ENCODE results near the gene SLC25A11. TPM values are rescaled to one million over a fixed set of nuclear protein-coding genes. Genes with fewer than 3 reads are reported as not detected.

SLC25A11 gene
- total RNA-seq, 4 donors from 2014 or later, result 62.4 to 120 (median 83.9) TPM

GRCh38 chr17:4901648-4902344, 38.0 kb downstream of the SLC25A11 start:
- intact Hi-C loops (cut with DNase I; ENCODE audit: low total_unique reads) (no loop called here), in situ Hi-C loops (cut with MboI; ENCODE audit: low pct_ligation_motif_present in 1 of 4, low pct_unique_long_range_greater_than_20kb in 1 of 4, low sequenced_read_pairs in 3 of 4) (loop anchor here in 2 of 4 donors (25.0 kb wide), 1 partner anchor 161 kb away; no protein-coding TSS in a partner anchor)
- no peak overlapping the region for H3K4me3 ChIP-seq
- no peaks in the 10 kb centered on the region for H3K9me3 ChIP-seq
- no peak overlapping the region for H3K27ac ChIP-seq
- TF ChIP-seq POLR2A (IDR thresholded peaks at IDR 0.05) (no peak), CTCF (IDR thresholded peaks at IDR 0.05) (no peak), EP300 (IDR thresholded peaks at IDR 0.05; ENCODE audit: low read depth) (no peak)
- DNase-seq, result no peak
- WGBS, 2 donors (ENCODE audit: low coverage in 1 of 2), result 74% methylated on average over 48 of the region's 48 CpGs; no CpG with 5 or more reads in 1 of the 2 donors
- H3K36me3 ChIP-seq, result peaks cover 0 to 2% (median 0%) of the 10 kb centered on the region in 4 donors
- peaks cover 0 to 39% (median 24%) of the 10 kb centered on the region in 4 donors for H3K4me1 ChIP-seq
- H3K27me3 ChIP-seq, result peaks cover 15% of the 10 kb centered on the region

- Histone ChIP-seq H3K27me3 (peaks cover 15% of the 10 kb centered on the region), H3K4me3 (peak overlapping the region in 2 of 4 donors; percentile 37 to 55), H3K9me3 (no peaks in the 10 kb centered on the region), H3K4me1 (peaks cover 0 to 39% (median 24%) of the 10 kb centered on the region in 4 donors), H3K36me3 (peaks cover 0 to 5% (median 0%) of the 10 kb centered on the region in 4 donors), H3K27ac (no peak overlapping the region)
- intact Hi-C loops (cut with DNase I; ENCODE audit: low total_unique reads) (no loop called here), in situ Hi-C loops (cut with MboI; ENCODE audit: low pct_ligation_motif_present in 1 of 4, low pct_unique_long_range_greater_than_20kb in 1 of 4, low sequenced_read_pairs in 3 of 4) (loop anchor here in 2 of 4 donors (25.0 kb wide), 1 partner anchor 161 kb away; no protein-coding TSS in a partner anchor)
- DNase-seq, result no peak
- TF ChIP-seq EP300 (IDR thresholded peaks at IDR 0.05; ENCODE audit: low read depth) (no peak), POLR2AphosphoS5 (IDR thresholded peaks at IDR 0.05) (no peak), CTCF (IDR thresholded peaks at IDR 0.05) (no peak), POLR2A (IDR thresholded peaks at IDR 0.05) (no peak)
- WGBS, 2 donors (ENCODE audit: low coverage in 1 of 2), result 70% methylated on average over 34 of the region's 37 CpGs; no CpG with 5 or more reads in 1 of the 2 donors
Measured at GRCh38 chr17:4901108-4901647, 38.7 kb downstream of the SLC25A11 start.

- Histone ChIP-seq H3K4me3 (peak overlapping the region in 2 of 4 donors; percentile 37 to 55), H3K27me3 (peaks cover 15% of the 10 kb centered on the region), H3K9me3 (no peaks in the 10 kb centered on the region), H3K36me3 (peaks cover 0 to 5% (median 0%) of the 10 kb centered on the region in 4 donors), H3K27ac (peak overlapping the region in 1 of 4 donors; percentile 8), H3K4me1 (peaks cover 0 to 39% (median 24%) of the 10 kb centered on the region in 4 donors)
- 40% methylated on average over 53 of the region's 65 CpGs; no CpG with 5 or more reads in 1 of the 2 donors for WGBS, 2 donors (ENCODE audit: low coverage in 1 of 2)
- DNase-seq, result peak; percentile 56
- intact Hi-C loops (cut with DNase I; ENCODE audit: low total_unique reads) (no loop called here), in situ Hi-C loops (cut with MboI; ENCODE audit: low pct_ligation_motif_present in 1 of 4, low pct_unique_long_range_greater_than_20kb in 1 of 4, low sequenced_read_pairs in 3 of 4) (loop anchor here in 2 of 4 donors (25.0 kb wide), 1 partner anchor 162 kb away; no protein-coding TSS in a partner anchor)
- TF ChIP-seq POLR2AphosphoS5 (IDR thresholded peaks at IDR 0.05), result no peak
- TF ChIP-seq EP300 (IDR thresholded peaks at IDR 0.05; ENCODE audit: low read depth), result no peak
- TF ChIP-seq POLR2A (IDR thresholded peaks at IDR 0.05), result no peak
- no peak for TF ChIP-seq CTCF (IDR thresholded peaks at IDR 0.05)
Measured at GRCh38 chr17:4900231-4901107, 39.4 kb downstream of the SLC25A11 start.

Measured in transverse colon (tissue), 4 donors.